PC-3 (cell line): Measurements from ENCODE around the gene GCKR.
"Not testable (repeated sequence)": the region's sequence is repeated elsewhere in the genome, so short reads cannot be mapped to it uniquely, and the experiment has no call there.

ENCODE experiments used
- EZH2 ChIP-seq: fragments of 300-600 bp; sonication (generic); IDR thresholded peaks from one replicate; pipeline ENCODE4 v1.6.1; 2017; ENCODE audit warnings: antibody characterized with exemption, mild to moderate bottlenecking, low read length; ENCODE audit not compliant: unreplicated experiment
- EZH2phosphoT487 ChIP-seq: fragments of 300-600 bp; sonication (generic); IDR thresholded peaks from 2 replicates; pipeline ENCODE4 v1.6.1; 2018; ENCODE audit warnings: mild to moderate bottlenecking, antibody characterized with exemption, low read length, borderline replicate concordance
- TF ChIP-seq, protein P1 (sequence below): fragments of 300-600 bp; sonication (generic); conservative IDR thresholded peaks from 2 replicates; pipeline ENCODE4 v1.5.1; 2017; ENCODE audit warnings: antibody characterized with exemption, low read depth, mild to moderate bottlenecking, low read length

DNA sequence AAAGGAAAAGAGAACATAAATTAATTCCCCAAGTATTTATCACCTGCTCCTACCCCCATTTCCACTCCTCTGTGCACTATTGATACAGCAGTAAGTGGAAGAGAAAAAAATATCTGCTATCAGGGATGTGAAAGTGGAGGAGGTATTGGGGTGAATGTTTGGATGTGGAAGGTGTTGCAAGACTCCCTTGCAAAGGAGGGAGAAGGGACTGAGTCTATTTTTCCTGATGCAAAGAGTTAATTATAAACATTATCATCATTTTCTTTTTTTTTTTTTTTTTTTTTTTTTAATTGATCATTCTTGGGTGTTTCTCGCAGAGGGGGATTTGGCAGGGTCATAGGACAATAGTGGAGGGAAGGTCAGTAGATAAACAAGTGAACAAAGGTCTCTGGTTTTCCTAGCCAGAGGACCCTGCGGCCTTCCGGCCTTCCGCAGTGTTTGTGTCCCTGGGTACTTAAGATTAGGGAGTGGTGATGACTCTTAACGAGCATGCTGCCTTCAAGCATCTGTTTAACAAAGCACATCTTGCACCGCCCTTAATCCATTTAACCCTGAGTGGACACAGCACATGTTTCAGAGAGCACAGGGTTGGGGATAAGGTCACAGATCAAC lies 42.3 kb downstream of the GCKR start:
- TF ChIP-seq, protein P1, sequence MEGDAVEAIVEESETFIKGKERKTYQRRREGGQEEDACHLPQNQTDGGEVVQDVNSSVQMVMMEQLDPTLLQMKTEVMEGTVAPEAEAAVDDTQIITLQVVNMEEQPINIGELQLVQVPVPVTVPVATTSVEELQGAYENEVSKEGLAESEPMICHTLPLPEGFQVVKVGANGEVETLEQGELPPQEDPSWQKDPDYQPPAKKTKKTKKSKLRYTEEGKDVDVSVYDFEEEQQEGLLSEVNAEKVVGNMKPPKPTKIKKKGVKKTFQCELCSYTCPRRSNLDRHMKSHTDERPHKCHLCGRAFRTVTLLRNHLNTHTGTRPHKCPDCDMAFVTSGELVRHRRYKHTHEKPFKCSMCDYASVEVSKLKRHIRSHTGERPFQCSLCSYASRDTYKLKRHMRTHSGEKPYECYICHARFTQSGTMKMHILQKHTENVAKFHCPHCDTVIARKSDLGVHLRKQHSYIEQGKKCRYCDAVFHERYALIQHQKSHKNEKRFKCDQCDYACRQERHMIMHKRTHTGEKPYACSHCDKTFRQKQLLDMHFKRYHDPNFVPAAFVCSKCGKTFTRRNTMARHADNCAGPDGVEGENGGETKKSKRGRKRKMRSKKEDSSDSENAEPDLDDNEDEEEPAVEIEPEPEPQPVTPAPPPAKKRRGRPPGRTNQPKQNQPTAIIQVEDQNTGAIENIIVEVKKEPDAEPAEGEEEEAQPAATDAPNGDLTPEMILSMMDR = not testable (repeated sequence)
- TF ChIP-seq EZH2phosphoT487, EZH2: not testable (repeated sequence)
